Heart left ventricle (tissue), 13 donors: ENCODE measurements around the gene PGS1.

Experiments
- POLR2A ChIP-seq, 2 donors: fragments of 450-650 bp; IDR thresholded peaks; one replicate each; pipeline ENCODE4 v1.6.1; 2017; ENCODE audit warnings: antibody characterized with exemption in 2 of 2, mild to moderate bottlenecking in 2 of 2, moderate library complexity in 2 of 2
- TF ChIP-seq, protein P1 (sequence below), 12 donors: fragments of 200-600 bp; sonication (generic) in 4 of 12; IDR thresholded peaks; one replicate each; pipeline versions ENCODE4 v1.5.0 to v1.8.0; 2018 to 2022; ENCODE audit warnings: antibody characterized with exemption in 12 of 12, mild to moderate bottlenecking in 5 of 12
- donor health status: ischemic (EF 13 %, LVEDD 7.1; RV severe dilation, severe dysfunction).
- donor health status: DM: no; HTN: yes; CAD: no.
- donor health status: DM: no; HTN: no; CAD: no.
- donor health status: ischemic (EF 25% LVEDD 6.9; RV normal size, moderate dysfunction).
- donor health status: ischemic (EF 25% LVEDD 5.7; RV mildly dilated, moderate dysfunction).
- donor health status: ischemic (EF 35%, LVEDD 5.7; RV mildly dilated, moderate dysfunction).
- donor health status: nonischemic (EF 11% LVEDD 7.7; RV severe dilation, severe dysfunction).
- donor health status: DM: yes; HTN: yes; CAD: no.
- donor health status: PGD.
- donor health status: ischemic (EF 29% LVEDD 5.4; RV normal size, mild dysfunction).
- donor health status: nonischemic (EF 23%, LVEDD 6.1; RV moderate dilation, normal function).

DNA sequence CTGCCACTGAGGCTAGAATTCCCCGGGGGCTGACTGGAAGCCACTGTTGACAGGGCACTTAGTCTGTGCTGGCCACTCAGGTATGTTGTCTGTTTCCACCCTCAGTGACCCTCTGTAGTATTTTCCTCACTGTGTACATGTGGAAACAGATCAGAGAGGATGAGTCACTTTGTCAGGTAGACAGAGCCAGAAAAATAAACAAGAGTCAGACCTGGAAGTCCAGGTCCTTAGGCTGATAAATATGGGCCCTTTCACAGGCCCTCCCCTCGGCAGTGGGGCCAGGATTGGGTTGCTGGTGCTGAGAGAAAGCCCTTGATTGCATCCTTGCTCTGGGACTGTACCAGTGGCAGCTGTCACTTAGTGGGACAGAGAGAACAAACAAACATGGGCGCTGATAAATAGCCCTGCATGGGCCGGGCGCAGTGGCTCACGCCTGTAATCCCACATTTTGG lies 21.3 kb downstream of the PGS1 start:
- TF ChIP-seq, protein P1, sequence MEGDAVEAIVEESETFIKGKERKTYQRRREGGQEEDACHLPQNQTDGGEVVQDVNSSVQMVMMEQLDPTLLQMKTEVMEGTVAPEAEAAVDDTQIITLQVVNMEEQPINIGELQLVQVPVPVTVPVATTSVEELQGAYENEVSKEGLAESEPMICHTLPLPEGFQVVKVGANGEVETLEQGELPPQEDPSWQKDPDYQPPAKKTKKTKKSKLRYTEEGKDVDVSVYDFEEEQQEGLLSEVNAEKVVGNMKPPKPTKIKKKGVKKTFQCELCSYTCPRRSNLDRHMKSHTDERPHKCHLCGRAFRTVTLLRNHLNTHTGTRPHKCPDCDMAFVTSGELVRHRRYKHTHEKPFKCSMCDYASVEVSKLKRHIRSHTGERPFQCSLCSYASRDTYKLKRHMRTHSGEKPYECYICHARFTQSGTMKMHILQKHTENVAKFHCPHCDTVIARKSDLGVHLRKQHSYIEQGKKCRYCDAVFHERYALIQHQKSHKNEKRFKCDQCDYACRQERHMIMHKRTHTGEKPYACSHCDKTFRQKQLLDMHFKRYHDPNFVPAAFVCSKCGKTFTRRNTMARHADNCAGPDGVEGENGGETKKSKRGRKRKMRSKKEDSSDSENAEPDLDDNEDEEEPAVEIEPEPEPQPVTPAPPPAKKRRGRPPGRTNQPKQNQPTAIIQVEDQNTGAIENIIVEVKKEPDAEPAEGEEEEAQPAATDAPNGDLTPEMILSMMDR (IDR thresholded peaks at IDR 0.05), result no peak
- TF ChIP-seq POLR2A (IDR thresholded peaks at IDR 0.05), result no peak
